ENCODE data around the gene SLC6A6.
"Not testable (repeated sequence)": the region's sequence is repeated elsewhere in the genome, so short reads cannot be mapped to it uniquely, and the experiment has no call there.

SLC6A6 gene

GRCh38 chr3:14398797-14399106 is 3.7 kb upstream of the SLC6A6 start:
- no peak for DNase-seq (ENCODE audit: low spot score)

DNA sequence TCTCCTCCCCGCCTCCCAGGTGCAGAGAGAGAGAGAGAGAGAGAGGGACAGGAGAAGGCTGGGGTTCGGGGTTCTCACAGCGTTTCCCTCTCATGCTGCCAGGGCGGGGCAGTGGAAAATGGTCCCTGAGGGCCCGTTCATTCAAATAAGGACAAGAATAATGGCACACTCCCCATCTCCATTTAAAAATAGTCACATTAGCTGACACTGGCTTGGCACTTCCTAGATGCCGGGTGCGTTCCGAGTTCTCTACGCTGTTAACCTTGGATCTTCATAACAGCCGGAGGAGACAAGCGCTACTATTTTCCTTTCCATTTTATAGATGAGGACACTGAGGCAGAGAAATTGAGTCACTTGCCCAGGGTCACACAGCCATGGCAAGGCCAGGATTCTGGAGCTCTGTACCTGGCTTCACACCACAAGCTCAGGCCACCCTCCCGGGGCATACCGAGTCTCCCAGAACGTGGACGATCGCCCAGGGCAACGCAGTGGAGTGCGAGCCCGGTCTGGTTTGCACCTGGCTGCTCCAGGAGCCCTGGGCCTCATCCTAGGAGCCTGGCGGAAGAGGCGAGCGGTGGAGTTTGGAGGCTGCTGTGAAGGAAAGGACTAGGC is 608 bp upstream of the SLC6A6 start:
- no peak for DNase-seq (ENCODE audit: low spot score)

DNA sequence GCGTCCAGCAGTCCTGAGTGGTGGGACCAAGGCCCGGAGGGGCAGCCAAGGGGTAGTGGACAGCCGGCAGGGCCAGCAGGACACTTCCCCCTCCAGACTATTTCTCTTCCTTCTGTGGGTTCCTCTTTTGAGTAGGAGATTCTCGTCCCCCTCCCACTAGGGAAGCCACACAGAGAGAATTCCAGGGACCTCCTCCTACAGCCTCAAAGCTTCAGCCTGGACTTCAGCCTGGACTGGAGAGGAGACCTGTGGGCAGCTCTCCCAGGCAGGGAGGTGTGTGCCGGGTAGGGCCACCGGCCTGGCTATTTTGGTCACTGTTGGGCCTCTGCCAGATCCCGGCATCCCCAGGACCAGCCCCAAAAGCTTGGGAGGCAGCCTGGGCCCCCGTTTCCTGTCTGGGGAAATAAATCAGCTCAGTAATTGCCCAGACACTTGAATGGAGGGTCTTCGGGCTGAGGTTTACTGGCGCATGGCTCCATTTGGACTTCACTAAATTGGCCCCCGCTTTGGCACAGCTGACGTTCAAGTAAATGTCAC is 1.3 kb downstream of the SLC6A6 start:
- peak; percentile 60 for DNase-seq (ENCODE audit: low spot score)

DNA sequence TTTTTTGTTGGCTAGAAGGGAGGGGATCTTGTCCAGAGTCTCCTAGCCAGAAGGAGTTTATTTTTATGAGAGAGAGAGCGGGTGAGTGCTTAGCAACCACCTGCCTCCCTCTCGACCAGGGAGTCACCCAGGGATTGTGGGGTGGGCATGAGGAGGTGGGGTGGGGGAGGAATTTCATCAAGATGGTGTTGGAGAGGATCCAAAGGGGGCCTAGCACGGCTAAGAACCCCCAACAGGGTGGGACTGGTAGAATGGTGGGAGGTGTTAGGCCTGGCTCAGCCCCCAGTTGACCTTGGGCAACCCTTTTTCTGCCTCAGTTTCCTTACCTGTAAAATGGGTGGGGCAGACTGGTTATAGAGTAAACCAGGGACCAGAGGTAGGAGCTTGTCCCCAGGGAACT is 1.8 kb downstream of the SLC6A6 start:
- DNase-seq (ENCODE audit: low spot score), result no peak

GRCh38 chr3:14404631-14405359 is 2.4 kb downstream of the SLC6A6 start:
- DNase-seq (ENCODE audit: low spot score), result no peak

GRCh38 chr3:14405360-14406238 is 3.2 kb downstream of the SLC6A6 start:
- DNase-seq (ENCODE audit: low spot score), result no peak

GRCh38 chr3:14406336-14406735 is 3.9 kb downstream of the SLC6A6 start:
- DNase-seq (ENCODE audit: low spot score), result no peak

GRCh38 chr3:14406766-14407165 is 4.4 kb downstream of the SLC6A6 start:
- no peak for DNase-seq (ENCODE audit: low spot score)

- DNase-seq (ENCODE audit: low spot score), result no peak
Observed at GRCh38 chr3:14407203-14407602, 4.8 kb downstream of the SLC6A6 start.

- not testable (repeated sequence) for DNase-seq (ENCODE audit: low spot score)
Observed at GRCh38 chr3:14409779-14410063, 7.3 kb downstream of the SLC6A6 start.

DNA sequence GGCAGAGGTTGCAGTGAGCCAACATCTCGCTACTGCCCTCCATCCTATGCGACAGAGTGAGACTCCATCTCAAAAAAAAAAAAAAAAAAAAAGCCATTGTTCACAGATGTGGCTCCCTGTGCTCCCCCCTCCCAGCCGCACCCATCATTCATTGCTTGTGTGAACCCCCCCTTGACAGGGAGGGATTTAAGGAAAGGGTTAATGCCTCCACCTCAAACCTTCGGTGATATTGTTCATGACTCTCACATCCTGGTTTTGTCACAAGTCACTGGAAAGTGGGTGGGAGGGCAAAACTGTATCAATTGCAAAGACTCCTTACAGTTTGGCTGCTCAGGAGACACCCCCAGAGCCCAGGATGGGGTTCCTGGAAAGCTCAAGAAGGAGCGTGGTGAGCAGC is 7.7 kb downstream of the SLC6A6 start:
- no peak for DNase-seq (ENCODE audit: low spot score)

- DNase-seq (ENCODE audit: low spot score), result peak; percentile 92
Observed at GRCh38 chr3:14410503-14411165, 8.2 kb downstream of the SLC6A6 start.

DNA sequence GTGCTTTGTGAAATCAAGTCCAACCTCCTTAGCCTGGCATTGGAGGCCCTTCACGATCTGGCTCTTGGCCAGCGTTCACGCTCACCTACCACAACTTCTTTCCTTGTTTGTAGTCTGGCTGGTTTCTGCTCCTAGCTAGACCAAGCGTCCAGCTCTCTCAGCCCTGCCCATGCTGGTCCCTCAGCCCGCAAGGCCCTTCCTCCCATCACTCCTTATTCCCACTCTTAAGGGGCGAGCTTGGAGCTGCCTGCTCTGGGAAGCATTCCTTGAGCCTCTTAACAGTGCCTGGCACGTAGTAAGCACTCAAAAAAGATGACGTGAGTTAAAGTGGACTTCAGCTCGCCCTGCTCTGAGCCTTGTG is 8.7 kb downstream of the SLC6A6 start:
- no peak for DNase-seq (ENCODE audit: low spot score)

GRCh38 chr3:14411988-14412387 is 9.6 kb downstream of the SLC6A6 start:
- DNase-seq (ENCODE audit: low spot score), result no peak

DNA sequence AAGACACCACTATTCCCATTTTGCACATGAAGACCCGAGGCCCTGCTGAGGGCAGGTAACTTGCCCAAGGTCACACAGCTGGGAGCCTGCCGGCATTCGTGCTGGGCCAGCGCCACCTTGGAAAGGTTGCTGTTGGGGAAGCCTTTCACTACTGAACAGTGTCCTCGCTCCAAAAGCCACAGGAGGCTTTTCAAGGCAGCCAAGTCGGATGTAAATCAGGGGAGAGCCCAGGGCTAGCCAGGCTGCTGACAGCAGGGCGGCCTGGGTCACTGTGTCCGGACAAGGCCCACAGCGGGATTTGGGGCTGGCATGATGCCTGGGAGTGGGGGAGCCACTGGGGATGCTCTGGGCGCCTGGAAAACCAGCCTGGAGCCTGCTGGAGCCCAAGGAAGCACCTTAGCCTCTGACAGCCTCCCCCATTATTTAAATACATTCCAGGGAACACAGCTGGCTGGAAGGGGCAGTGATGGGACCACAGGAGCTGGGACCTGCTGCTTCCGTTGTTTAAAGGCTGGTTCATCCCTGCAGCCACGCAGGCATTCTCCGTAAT is 10.5 kb downstream of the SLC6A6 start:
- DNase-seq (ENCODE audit: low spot score), result no peak

GRCh38 chr3:14413381-14414071 is 11.1 kb downstream of the SLC6A6 start:
- DNase-seq (ENCODE audit: low spot score), result peak; percentile 72

- DNase-seq (ENCODE audit: low spot score), result no peak
Observed at GRCh38 chr3:14414846-14415464, 12.5 kb downstream of the SLC6A6 start.

DNA sequence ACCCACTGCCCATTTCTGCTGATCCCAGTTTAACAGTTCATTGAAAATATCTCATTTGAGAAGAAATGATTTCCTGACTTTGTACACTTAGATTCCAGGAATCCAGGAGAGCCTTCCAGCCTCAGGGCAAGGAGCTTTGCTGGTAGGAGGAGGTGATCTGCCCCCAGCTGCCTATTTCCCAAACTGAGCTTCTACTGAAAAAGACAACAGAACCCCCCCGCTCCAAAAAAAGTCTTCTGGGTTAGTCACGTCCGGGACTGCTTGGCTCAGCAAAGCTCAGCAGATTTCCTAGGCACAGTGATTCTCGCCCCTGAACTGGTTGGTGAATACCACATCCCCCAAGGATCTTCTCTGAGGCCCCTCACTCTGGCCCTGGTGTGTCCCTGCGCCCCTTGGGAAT is 13.1 kb downstream of the SLC6A6 start:
- DNase-seq (ENCODE audit: low spot score), result peak; percentile 46

GRCh38 chr3:14416453-14416852 is 14.0 kb downstream of the SLC6A6 start:
- no peak for DNase-seq (ENCODE audit: low spot score)

DNA sequence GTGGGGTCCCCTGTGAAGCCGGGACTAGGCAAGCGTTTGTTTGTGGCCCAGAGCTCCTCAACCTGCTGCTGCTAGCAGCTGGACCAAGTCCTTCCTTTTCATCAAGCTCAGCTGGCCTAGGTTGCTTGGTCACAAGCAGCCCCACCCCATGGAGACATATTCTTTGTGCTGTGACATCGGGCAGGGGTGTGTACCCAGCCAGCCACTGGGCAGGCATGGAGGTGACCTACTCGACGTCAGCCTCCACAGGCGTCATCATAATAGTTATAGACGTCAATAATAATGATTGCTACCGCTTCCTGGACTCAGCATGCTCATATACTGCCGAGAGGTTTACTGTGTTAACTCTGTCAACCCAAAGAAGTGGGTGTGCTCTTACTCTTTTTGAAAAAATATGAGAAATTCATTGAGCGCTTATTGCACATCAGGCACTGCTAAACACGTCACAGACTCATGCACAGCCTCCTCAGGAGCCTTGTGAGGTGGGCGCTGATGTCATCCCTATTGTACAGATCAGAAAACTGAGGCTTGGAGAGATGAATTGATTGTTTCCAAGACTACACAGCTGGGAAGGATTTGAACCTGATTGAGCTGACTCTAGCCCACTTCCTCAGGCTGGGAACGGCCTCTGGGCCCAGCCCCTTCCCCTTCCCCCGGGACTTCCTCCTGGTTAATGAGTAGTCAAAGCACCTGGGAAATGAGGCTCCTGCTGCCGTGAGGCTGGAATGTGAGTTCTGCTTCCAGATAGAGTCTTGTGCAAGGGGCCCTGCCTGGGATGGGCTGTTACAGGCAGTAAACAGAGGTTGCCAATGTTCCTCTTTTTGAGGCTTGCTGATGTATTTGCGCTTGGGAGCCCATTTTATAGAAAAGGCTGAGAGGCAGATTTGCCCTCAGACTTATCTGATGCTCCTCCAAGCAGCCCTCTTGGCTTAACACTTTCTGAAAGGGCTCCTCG is 16.2 kb downstream of the SLC6A6 start:
- DNase-seq (ENCODE audit: low spot score), result no peak
